Esophagus squamous epithelium (tissue), 4 donors: Measurements from ENCODE around the gene SPATA18.

Experiments
- CTCF ChIP-seq, 6 experiments: fragments of 450-650 bp in 4 of 6; fragments of 200-600 bp in 2 of 6; sonication (generic) in 2 of 6; IDR thresholded peaks; one replicate each; pipeline ENCODE4 v1.5.1; 2016 to 2019; ENCODE audit warnings: antibody characterized with exemption in 6 of 6, mild to moderate bottlenecking in 4 of 6, moderate library complexity in 4 of 6
- POLR2A ChIP-seq, 4 donors: fragments of 450-650 bp; IDR thresholded peaks; one replicate each; pipeline ENCODE4 v1.6.1; 2017; ENCODE audit warnings: antibody characterized with exemption in 4 of 4, mild to moderate bottlenecking in 4 of 4, moderate library complexity in 3 of 4

- TF ChIP-seq CTCF (IDR thresholded peaks at IDR 0.05) (no peak), POLR2A (IDR thresholded peaks at IDR 0.05) (no peak)
Measured at GRCh38 chr4:52107745-52108144, 56.6 kb downstream of the SPATA18 start.
